ENCODE data around the gene GNAS-AS1. TPM values are rescaled to one million over a fixed set of nuclear protein-coding genes. Genes with fewer than 3 reads are reported as not detected.

Gene GNAS-AS1
- total RNA-seq, 6 donors from 2014 or later: 0.30 to 2.1 (median 0.54) TPM; not detected in 1

DNA sequence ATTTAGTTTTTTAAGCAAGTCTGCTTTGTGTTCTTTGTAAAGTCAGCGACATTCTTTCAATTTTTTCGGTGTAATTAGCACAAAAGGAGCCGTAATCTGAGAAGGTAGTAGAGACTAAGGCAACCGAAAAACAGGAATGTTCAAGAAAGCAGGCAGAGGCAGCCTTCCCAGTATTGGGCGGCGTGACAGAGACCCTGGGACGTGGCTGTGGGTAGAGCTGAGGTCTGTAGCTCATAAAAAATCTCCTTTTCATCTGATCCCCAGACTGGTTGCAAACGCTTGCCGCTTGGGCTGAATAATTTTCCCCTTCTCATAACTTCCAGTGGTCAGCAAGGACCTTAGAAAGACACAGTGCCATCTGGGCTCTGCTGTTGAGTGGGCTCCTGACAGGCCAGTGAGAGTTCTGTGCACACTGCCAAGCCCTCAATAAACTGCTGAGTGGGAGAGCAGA lies 32.6 kb upstream of the GNAS-AS1 start:
- ATAC-seq (ENCODE audit: low FRiP score in 2 of 2) (no peak), DNase-seq (no peak)
- H3K36me3 ChIP-seq: no peaks in the 10 kb centered on the region
- TF ChIP-seq POLR2AphosphoS5 (IDR thresholded peaks at IDR 0.05) (no peak), POLR2A (IDR thresholded peaks at IDR 0.05) (no peak), EP300 (IDR thresholded peaks at IDR 0.05) (no peak)
- TF ChIP-seq, protein P1, sequence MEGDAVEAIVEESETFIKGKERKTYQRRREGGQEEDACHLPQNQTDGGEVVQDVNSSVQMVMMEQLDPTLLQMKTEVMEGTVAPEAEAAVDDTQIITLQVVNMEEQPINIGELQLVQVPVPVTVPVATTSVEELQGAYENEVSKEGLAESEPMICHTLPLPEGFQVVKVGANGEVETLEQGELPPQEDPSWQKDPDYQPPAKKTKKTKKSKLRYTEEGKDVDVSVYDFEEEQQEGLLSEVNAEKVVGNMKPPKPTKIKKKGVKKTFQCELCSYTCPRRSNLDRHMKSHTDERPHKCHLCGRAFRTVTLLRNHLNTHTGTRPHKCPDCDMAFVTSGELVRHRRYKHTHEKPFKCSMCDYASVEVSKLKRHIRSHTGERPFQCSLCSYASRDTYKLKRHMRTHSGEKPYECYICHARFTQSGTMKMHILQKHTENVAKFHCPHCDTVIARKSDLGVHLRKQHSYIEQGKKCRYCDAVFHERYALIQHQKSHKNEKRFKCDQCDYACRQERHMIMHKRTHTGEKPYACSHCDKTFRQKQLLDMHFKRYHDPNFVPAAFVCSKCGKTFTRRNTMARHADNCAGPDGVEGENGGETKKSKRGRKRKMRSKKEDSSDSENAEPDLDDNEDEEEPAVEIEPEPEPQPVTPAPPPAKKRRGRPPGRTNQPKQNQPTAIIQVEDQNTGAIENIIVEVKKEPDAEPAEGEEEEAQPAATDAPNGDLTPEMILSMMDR (IDR thresholded peaks at IDR 0.05): no peak
- no peak overlapping the region for H3K27ac ChIP-seq
- no peaks in the 10 kb centered on the region for H3K27me3 ChIP-seq
- H3K9me3 ChIP-seq: no peaks in the 10 kb centered on the region
- H3K4me1 ChIP-seq: peaks cover 0 to 4% (median 0%) of the 10 kb centered on the region in 4 donors
- H3K4me3 ChIP-seq: no peak overlapping the region
- WGBS, 2 donors: 73 to 77% methylated on average over 9 of the region's 9 CpGs

DNA sequence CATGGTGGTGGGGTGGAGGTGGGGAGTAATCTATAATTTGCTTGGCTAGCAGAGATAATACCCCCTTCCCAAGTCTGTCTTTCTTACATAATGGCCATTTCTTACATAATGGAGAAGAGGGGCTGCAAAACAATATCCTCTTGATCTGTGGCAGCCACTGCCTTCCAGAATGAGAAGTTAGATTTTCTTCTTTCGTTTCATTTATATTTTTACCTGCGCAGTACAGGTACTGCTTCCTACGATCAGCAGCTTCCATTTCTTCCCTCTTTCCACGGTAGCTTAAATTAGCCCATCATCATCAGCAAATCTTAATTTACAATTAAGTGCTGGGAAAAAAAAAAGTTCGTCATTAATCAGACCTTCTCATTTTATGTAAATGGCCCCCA lies 32.0 kb upstream of the GNAS-AS1 start:
- no peak overlapping the region for H3K27ac ChIP-seq
- no peaks in the 10 kb centered on the region for H3K4me1 ChIP-seq
- H3K4me3 ChIP-seq: no peak overlapping the region
- no peak for TF ChIP-seq EP300 (IDR thresholded peaks at IDR 0.05)
- TF ChIP-seq POLR2AphosphoS5 (IDR thresholded peaks at IDR 0.05): no peak
- TF ChIP-seq, protein P1 (IDR thresholded peaks at IDR 0.05): no peak
- no peak for TF ChIP-seq POLR2A (IDR thresholded peaks at IDR 0.05)
- no peak for DNase-seq
- H3K9me3 ChIP-seq: no peaks in the 10 kb centered on the region
- H3K36me3 ChIP-seq: no peaks in the 10 kb centered on the region
- ATAC-seq (ENCODE audit: low FRiP score in 2 of 2): no peak
- WGBS, 2 donors: 70 to 74% methylated on average over 5 of the region's 5 CpGs
- no peaks in the 10 kb centered on the region for H3K27me3 ChIP-seq

GRCh38 chr20:58880994-58881752 lies 30.5 kb upstream of the GNAS-AS1 start:
- Histone ChIP-seq H3K9me3 (no peaks in the 10 kb centered on the region), H3K27ac (no peak overlapping the region), H3K36me3 (no peaks in the 10 kb centered on the region), H3K4me3 (no peak overlapping the region), H3K4me1 (no peaks in the 10 kb centered on the region), H3K27me3 (no peaks in the 10 kb centered on the region)
- ATAC-seq (ENCODE audit: low FRiP score in 2 of 2) (no peak), DNase-seq (no peak)
- whole genome bisulfite sequencing, 2 donors: 78 to 85% methylated on average over 9 of the region's 9 CpGs
- no peak for TF ChIP-seq POLR2AphosphoS5 (IDR thresholded peaks at IDR 0.05)
- no peak for TF ChIP-seq EP300 (IDR thresholded peaks at IDR 0.05)
- TF ChIP-seq, protein P1 (IDR thresholded peaks at IDR 0.05): no peak
- TF ChIP-seq POLR2A (IDR thresholded peaks at IDR 0.05): no peak

DNA sequence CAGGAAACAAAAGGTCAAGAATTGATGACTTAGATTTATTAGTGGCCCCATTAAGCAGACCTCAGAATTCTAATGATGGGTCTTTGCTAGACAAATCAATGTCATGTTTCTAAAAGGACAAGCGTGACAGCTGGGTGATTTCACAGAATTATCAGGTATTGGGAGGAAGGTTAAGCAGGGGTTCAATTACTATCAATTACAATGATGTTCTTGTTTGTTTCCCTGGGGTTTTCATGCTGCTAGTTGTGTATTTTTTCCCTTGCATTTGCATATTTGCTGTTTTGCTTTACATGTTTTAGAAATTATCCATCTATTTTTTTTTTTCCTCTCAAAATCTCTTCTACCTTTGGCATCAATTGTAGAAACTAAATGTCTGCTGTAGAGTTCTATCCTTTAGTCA lies 29.7 kb upstream of the GNAS-AS1 start:
- Histone ChIP-seq H3K36me3 (no peaks in the 10 kb centered on the region), H3K9me3 (no peaks in the 10 kb centered on the region), H3K4me3 (no peak overlapping the region), H3K27ac (no peak overlapping the region), H3K27me3 (no peaks in the 10 kb centered on the region), H3K4me1 (no peaks in the 10 kb centered on the region)
- no peak for DNase-seq
- TF ChIP-seq EP300 (IDR thresholded peaks at IDR 0.05): no peak
- TF ChIP-seq POLR2A (IDR thresholded peaks at IDR 0.05): no peak
- ATAC-seq (ENCODE audit: low FRiP score in 2 of 2): no peak
- 95 to 96% methylated on average over 1 of the region's 1 CpG for WGBS, 2 donors

- Histone ChIP-seq H3K4me1 (no peaks in the 10 kb centered on the region), H3K27me3 (no peaks in the 10 kb centered on the region), H3K9me3 (no peaks in the 10 kb centered on the region), H3K36me3 (no peaks in the 10 kb centered on the region), H3K27ac (no peak overlapping the region), H3K4me3 (no peak overlapping the region)
- ATAC-seq (ENCODE audit: low FRiP score in 2 of 2) (no peak), DNase-seq (no peak)
- TF ChIP-seq POLR2AphosphoS5 (IDR thresholded peaks at IDR 0.05): no peak
- TF ChIP-seq, protein P1 (IDR thresholded peaks at IDR 0.05): no peak
- TF ChIP-seq EP300 (IDR thresholded peaks at IDR 0.05): no peak
- no peak for TF ChIP-seq POLR2A (IDR thresholded peaks at IDR 0.05)
- 92 to 96% methylated on average over 4 of the region's 4 CpGs for WGBS, 2 donors
Measured at GRCh38 chr20:58878399-58878798, 27.7 kb upstream of the GNAS-AS1 start.
